Central memory CD8-positive, alpha-beta T cell (primary cell): Measurements from ENCODE around the gene NUMA1.

Experiments used
- ATAC-seq: fragments of 150-1000 bp; cut with Tn5 transposase; replicated peaks from 2 replicates; pipeline ENCODE4 v1.10.0; 2022; ENCODE audit warnings: mild to moderate bottlenecking, moderate FRiP score, moderate number of reproducible peaks; ENCODE audit not compliant: poor library complexity, severe bottlenecking; ENCODE audit errors: extremely low read depth
- DNase-seq, 2 donors: peaks; one replicate each; pipeline ENCODE4 v3.0.0; 2021; ENCODE audit warnings: low spot score in 2 of 2
- H3K27ac Mint-ChIP-seq: one replicate; pipeline ENCODE4 v1.8.0; 2022; ENCODE audit warnings: low read depth, mild to moderate bottlenecking, moderate library complexity, mixed read lengths
- H3K27me3 Mint-ChIP-seq: one replicate; pipeline ENCODE4 v1.8.0; 2022; ENCODE audit warnings: mixed read lengths
- H3K36me3 Mint-ChIP-seq: one replicate; pipeline ENCODE4 v1.8.0; 2022; ENCODE audit warnings: mild to moderate bottlenecking, moderate library complexity, mixed read lengths; ENCODE audit not compliant: insufficient read depth
- H3K4me1 Mint-ChIP-seq: one replicate; pipeline ENCODE4 v1.8.0; 2022; ENCODE audit warnings: mixed read lengths
- H3K4me3 Mint-ChIP-seq: one replicate; pipeline ENCODE4 v1.8.0; 2022; ENCODE audit warnings: mild to moderate bottlenecking, moderate library complexity, mixed read lengths
- H3K9me3 Mint-ChIP-seq: one replicate; pipeline ENCODE4 v1.8.0; 2022; ENCODE audit warnings: mixed read lengths

The NUMA1 gene

DNA sequence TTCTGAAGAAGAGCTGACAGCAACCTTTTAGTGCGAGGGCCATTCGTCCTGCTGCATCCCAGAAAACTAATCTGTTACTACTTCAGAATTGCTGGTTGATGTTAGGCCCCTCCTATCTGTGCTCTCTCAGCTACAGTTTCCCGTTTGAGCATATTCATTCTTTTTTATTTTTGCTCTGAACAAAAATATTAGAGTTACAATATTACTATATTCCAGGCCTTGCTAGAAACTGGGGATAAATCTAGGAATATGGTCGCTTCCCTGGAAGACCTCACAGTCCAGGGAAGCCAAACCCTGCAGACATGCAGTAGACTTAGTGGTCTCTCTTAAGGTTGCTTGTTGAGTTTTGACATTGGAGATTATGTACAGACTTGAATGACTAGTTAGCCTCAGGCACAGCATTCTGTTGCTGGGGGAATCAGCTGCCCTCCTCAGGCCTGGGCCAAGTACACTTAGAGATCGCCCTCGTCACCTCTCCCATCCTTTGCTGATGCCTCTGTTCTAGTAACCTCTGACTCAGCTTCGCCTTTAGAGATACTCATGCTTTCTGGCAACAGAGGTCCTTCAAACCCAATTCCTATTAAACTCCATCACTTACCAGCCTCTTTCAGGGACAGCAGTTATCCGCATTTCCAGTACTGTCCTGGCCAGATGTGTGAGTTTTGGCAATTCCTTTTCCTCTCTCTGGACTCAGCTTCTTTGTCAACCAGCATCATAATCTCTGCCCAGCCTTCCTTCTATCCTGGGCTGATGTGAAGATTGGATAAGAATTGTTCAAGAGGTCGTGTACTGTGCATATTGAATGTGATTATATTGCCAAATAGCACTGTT lies 32.9 kb upstream of the NUMA1 start:
- peak overlapping the region; percentile 96 for H3K27ac Mint-ChIP-seq
- no peaks in the 10 kb centered on the region for H3K27me3 Mint-ChIP-seq
- peaks cover 19% of the 10 kb centered on the region for H3K4me1 Mint-ChIP-seq
- ATAC-seq (peak; percentile 10), DNase-seq (no peak)
- H3K4me3 Mint-ChIP-seq = peak overlapping the region; percentile 88
- no peaks in the 10 kb centered on the region for H3K9me3 Mint-ChIP-seq
- H3K36me3 Mint-ChIP-seq = peaks cover 15% of the 10 kb centered on the region

DNA sequence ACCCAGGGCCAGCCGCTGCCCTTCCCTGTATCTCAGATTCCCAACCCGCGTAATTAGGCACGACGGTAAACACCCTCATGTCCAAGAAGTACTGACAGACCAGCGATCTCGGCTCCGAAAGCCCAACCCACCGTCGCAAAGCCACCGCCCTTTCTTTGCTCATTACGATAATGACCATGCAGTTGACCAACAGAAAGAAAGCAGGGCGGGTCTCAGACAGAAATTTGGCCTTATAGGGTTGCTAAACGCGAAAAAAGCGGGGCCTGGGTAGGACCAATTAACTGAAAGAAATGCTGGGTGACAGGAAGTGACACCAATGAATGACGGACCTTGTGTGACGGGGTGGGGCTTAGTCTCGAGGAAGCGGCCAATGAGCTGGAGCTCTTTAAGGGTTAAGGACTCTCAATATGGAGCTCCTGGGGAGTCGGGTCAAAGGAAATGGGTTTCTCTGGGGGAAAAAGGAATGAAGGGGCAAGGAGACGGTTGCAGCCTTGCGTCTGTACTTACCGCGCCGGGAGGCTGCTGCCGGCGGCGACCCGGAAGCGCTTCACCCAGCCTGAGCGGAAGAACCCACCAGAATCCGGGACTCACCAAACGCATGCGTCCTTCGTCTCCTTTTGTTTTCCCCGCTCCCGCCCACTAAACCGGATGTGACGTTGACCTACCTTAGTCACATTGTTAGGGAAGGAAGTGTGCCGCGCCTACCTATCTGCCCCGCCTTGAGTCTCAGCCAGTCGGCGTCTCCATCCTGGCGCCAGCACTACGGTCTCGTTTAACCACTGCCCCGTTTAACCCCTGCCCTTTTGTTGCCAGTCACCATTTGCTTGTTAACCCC lies 32.0 kb upstream of the NUMA1 start, which contains the start of gene ANAPC15:
Gene ANAPC15, minus strand, starts transcription at position 553 of the 835 bp plus-strand sequence. CDS start 1,419 bp downstream, outside the sequence.
- ATAC-seq (peak; percentile 90), DNase-seq (peak; percentile 93 to 99)
- Mint-ChIP-seq H3K27me3 (no peaks in the 10 kb centered on the region), H3K4me1 (peaks cover 19% of the 10 kb centered on the region), H3K27ac (peak within 1 kb of the TSS; percentile 96), H3K36me3 (peaks cover 15% of the 10 kb centered on the region), H3K9me3 (no peaks in the 10 kb centered on the region), H3K4me3 (peak within 1 kb of the TSS; percentile 88)

DNA sequence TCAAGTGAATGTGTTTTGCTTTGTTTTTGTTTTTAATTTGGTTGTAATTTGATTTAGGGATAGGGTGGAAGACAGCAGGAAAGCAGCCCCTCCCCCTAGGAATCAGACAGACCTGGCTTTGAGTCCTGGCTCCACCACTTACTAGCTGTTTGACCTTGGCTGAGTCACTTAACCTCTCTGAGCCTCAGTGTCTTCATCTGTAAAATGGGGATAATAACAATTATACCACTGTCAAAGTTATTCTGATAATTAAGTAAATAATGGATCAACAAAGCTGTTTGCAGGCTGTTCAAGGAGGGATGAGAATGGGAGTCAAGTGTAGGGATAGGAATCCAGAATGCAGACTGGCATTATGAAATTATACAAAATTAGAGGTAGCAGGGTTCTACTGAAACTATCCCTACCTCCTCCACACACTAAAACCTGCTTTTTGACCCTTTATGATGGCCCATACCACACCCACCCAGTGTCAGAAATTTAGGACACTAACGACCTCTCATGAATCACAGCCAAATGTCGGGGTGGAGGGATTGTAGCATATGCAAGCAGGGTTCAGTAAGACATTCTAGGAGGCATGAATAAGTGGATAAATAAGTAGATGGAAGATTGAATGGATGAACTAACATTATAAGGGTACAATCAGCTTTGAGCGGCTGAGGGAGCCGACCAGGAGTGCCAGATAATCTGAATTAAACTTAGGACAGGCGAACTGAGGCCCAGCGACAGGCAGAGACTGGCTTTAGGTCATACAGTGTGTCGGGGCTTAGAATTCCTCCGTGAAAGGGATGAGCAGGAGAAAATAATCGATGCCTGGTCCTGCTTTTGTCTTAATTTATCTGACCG lies 31.2 kb upstream of the NUMA1 start:
- Mint-ChIP-seq H3K4me3 (peak overlapping the region; percentile 88), H3K27me3 (no peaks in the 10 kb centered on the region), H3K4me1 (peaks cover 19% of the 10 kb centered on the region), H3K36me3 (peaks cover 15% of the 10 kb centered on the region), H3K9me3 (no peaks in the 10 kb centered on the region), H3K27ac (peak overlapping the region; percentile 96)
- DNase-seq (no peak), ATAC-seq (no peak)

DNA sequence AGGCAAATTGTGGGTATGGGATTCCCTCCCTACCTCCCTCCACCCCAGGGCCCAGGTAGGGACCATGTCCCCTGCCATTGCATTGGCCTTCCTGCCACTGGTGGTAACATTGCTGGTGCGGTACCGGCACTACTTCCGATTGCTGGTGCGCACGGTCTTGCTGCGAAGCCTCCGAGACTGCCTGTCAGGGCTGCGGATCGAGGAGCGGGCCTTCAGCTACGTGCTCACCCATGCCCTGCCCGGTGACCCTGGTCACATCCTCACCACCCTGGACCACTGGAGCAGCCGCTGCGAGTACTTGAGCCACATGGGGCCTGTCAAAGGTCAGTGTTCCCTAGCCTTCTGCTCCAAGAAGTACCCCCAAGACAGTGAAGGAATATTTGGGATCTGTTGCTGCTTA lies 25.5 kb upstream of the NUMA1 start, which contains the start of gene TOMT:
Gene TOMT, plus strand, starts transcription at position 37 of the 400 bp plus-strand sequence. Its CDS starts 28 bp downstream, at position 65.
- Mint-ChIP-seq H3K27ac (peak within 1 kb of the TSS; percentile 86), H3K9me3 (no peaks in the 10 kb centered on the region), H3K27me3 (no peaks in the 10 kb centered on the region), H3K4me3 (no peak within 1 kb of the TSS), H3K4me1 (peaks cover 34% of the 10 kb centered on the region), H3K36me3 (peaks cover 13% of the 10 kb centered on the region)
- ATAC-seq (no peak), DNase-seq (no peak)

DNA sequence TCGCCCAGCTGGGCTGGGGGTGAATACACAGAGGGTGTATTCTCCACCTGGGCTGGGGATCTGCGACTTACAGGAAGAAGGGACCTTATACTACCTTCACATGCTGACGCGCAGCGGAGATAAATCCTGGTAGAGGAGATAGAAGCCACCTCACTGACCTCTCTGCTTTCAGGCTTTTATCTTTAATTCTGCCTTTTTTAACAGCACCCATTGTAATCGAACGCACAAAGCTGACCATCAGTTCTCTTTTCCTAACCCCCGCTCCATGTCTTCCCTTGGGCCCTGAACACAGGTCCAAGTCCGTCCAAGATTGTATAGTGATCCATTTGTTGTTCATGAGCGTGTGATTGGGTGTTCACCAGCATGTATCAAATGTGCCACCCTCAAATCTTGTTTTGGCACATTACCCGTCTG lies 23.4 kb upstream of the NUMA1 start:
- Mint-ChIP-seq H3K27ac (peak overlapping the region; percentile 86), H3K4me1 (peaks cover 40% of the 10 kb centered on the region), H3K4me3 (peak overlapping the region; percentile 81), H3K9me3 (no peaks in the 10 kb centered on the region), H3K36me3 (peaks cover 11% of the 10 kb centered on the region), H3K27me3 (no peaks in the 10 kb centered on the region)
- DNase-seq = no peak
- no peak for ATAC-seq

DNA sequence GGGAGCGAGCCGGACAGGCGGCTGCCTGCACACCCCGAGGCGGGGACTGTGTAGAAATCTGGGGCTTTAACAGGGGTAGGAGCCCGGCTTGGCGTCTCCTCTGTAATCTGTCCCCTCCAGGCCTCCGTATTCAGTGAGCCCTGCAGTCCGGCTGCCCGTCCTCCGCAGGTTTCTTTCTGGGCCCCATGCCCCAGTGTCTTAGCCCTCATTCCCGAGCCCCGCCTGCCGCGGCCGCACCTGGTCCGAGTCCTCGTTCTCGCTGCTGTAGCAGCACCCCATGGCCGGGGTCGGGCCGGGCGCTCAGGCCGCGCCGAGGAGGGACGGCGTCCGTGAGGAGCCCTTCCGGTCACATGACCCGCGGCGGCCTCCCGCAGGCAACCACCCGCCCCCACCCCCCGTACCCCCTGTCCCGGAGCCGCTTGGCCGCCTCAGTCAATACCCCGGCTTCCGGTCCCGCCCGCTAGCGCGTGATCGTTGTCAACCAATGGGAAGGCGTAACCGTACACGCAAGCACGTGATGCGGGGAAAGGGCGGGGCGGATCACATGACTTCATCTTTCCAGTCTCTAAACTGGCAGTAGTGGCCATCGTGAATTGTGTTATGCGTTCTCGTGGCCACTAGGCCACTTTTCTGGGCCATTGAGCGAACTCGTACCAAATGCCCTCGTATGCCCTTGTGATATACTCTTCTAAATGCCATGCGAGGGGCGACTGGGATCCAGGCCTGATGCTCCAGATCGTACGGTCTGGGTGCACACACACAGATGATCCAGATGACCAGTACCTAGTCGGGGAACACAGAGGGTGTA lies 22.8 kb upstream of the NUMA1 start, which contains the start of gene LAMTOR1:
Gene LAMTOR1, minus strand, starts transcription at position 352 of the 808 bp plus-strand sequence. Its CDS starts 73 bp downstream, at position 279.
- ATAC-seq (peak; percentile 98), DNase-seq (peak; percentile 95 to 96)
- H3K27ac Mint-ChIP-seq = peak within 1 kb of the TSS; percentile 86
- H3K4me1 Mint-ChIP-seq = peaks cover 40% of the 10 kb centered on the region
- H3K27me3 Mint-ChIP-seq = no peaks in the 10 kb centered on the region
- no peaks in the 10 kb centered on the region for H3K9me3 Mint-ChIP-seq
- peak within 1 kb of the TSS; percentile 81 for H3K4me3 Mint-ChIP-seq
- H3K36me3 Mint-ChIP-seq = peaks cover 13% of the 10 kb centered on the region

DNA sequence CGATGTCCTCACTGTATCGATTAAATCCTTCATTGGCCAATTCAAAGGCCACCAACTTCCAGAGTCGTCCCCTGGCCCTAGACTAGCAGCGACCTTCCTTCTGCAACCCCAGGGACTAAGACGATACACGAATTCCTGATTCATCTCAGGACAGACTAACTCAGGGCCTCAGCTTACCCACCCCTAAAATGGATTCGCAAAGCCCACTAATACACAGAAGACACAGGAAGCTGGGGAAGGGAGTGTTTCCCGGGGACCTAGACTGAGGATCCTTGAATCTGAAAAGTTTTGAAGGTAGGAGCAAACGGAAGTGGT lies 22.2 kb upstream of the NUMA1 start:
- no peaks in the 10 kb centered on the region for H3K9me3 Mint-ChIP-seq
- DNase-seq (no peak), ATAC-seq (peak; percentile 5)
- peak overlapping the region; percentile 81 for H3K4me3 Mint-ChIP-seq
- H3K27ac Mint-ChIP-seq = peak overlapping the region; percentile 86
- H3K4me1 Mint-ChIP-seq = peaks cover 46% of the 10 kb centered on the region
- H3K36me3 Mint-ChIP-seq = peaks cover 13% of the 10 kb centered on the region
- no peaks in the 10 kb centered on the region for H3K27me3 Mint-ChIP-seq

DNA sequence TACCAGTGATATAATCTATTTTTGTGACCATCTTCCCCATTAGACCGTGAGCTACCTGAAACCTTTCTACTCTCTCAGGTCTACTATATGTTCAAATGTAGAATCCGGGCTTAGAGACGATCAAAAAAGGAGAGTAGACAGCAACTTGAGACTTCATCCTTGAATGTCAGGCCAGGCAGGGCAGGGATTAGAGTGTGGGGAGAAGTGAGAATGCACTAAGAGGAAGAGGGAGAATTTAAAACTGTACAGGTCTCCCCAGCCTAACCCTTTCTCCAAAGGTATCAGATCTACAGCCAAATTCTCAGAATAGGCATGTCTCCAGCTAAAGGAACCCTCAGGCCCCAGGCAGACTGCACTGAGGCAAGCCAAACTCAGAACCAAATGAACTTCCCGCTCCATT lies 21.8 kb upstream of the NUMA1 start:
- Mint-ChIP-seq H3K4me3 (peak overlapping the region; percentile 81), H3K4me1 (peaks cover 46% of the 10 kb centered on the region)

DNA sequence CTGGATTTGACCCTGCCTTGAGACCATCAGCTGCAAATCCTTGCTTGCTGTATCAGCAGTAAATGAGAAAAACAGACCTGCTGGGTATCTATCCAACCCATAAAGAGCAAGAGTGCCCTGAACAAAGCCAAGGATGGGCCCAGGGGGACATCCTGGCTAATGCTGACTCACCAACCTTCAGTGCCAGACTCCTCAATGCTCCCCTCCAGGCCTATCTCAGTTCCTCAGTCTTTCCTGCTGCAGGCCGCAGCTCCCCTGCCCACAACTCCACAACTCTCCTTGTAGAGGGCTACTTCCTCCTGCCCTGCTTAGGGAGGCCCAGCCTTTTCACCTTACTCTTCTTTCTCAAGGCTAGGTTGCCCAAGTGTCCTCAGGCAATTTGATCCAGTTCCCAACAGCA lies 20.1 kb upstream of the NUMA1 start:
- H3K4me3 Mint-ChIP-seq = no peak overlapping the region
- DNase-seq = no peak
- ATAC-seq = no peak
- peaks cover 18% of the 10 kb centered on the region for H3K36me3 Mint-ChIP-seq
- H3K4me1 Mint-ChIP-seq = peaks cover 46% of the 10 kb centered on the region
- no peaks in the 10 kb centered on the region for H3K9me3 Mint-ChIP-seq
- no peaks in the 10 kb centered on the region for H3K27me3 Mint-ChIP-seq
- no peak overlapping the region for H3K27ac Mint-ChIP-seq

More for the DNA sequence above, 21.8 kb upstream of the NUMA1 start:
- Mint-ChIP-seq H3K36me3 (peaks cover 17% of the 10 kb centered on the region), H3K9me3 (no peaks in the 10 kb centered on the region), H3K27ac (peak overlapping the region; percentile 86), H3K27me3 (no peaks in the 10 kb centered on the region)
- ATAC-seq (no peak), DNase-seq (no peak)

DNA sequence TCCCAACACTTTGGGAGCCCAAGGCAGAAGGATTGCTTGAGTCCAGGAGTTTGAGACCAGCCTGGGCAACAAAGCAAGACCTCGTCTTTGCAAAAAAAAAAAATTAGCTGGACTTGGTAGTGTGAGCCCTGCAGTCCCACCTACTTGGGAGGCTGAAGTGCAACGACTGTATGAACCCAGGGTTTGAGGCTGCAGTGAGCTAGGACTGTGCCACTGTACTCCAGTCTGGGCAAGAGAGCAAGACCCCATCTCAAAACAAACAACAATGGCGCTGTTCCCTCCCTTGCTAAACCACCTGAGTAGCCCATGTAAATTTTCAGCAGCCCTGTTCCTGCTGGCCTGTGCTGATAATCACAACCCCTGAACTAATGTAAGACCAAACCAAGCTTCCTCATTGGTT lies 19.7 kb upstream of the NUMA1 start:
- ATAC-seq = no peak
- Mint-ChIP-seq H3K4me1 (peaks cover 46% of the 10 kb centered on the region), H3K4me3 (no peak overlapping the region), H3K27ac (no peak overlapping the region), H3K36me3 (peaks cover 18% of the 10 kb centered on the region), H3K9me3 (no peaks in the 10 kb centered on the region), H3K27me3 (no peaks in the 10 kb centered on the region)
- no peak for DNase-seq

DNA sequence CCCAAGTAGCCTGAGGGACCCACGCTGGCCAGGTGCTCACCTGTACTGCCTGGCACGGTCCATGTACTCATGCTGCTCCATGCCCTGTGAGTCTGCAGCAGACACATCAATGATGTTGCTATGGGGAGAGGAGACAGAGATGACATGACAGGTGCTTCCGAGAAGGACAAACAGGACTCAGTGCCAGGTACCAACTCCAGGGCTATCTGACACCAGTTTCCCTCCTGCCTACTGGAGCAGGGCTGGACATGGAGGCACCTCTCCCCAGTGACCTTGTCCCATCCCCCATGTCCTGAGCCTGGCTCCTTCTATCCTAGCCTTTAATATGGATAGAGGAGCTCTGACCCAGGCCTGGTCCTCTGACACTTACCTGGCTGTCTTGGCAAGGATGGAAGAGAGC lies 18.4 kb upstream of the NUMA1 start:
- DNase-seq (no peak), ATAC-seq (no peak)
- Mint-ChIP-seq H3K27me3 (no peaks in the 10 kb centered on the region), H3K9me3 (no peaks in the 10 kb centered on the region), H3K4me1 (peaks cover 38% of the 10 kb centered on the region), H3K27ac (peak overlapping the region; percentile 13), H3K36me3 (peaks cover 24% of the 10 kb centered on the region), H3K4me3 (no peak overlapping the region)
